Measurements from ENCODE around the gene ATF4.
"Not testable (repeated sequence)": the region's sequence is repeated elsewhere in the genome, so short reads cannot be mapped to it uniquely, and the experiment has no call there.

ATF4 gene

DNA sequence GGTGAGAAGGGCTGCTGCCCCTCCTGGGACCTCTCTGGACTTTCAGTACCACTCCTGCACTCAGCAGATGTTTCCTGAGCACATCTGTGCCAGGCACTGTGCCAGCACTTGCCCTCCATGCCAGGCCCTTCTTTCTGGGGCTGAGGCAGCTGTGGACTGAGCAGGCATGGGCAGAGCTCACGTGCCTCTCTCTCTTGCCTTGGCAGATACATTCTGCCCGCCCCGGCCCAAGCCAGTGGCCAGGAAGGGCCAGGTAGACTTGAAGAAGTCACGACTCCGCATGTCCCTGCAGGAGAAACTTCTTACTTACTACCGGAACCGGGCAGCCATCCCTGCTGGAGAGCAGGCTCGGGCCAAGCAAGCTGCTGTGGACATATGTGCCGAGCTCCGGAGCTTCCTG is 8.3 kb upstream of the ATF4 start:
- DNase-seq, result no peak

DNA sequence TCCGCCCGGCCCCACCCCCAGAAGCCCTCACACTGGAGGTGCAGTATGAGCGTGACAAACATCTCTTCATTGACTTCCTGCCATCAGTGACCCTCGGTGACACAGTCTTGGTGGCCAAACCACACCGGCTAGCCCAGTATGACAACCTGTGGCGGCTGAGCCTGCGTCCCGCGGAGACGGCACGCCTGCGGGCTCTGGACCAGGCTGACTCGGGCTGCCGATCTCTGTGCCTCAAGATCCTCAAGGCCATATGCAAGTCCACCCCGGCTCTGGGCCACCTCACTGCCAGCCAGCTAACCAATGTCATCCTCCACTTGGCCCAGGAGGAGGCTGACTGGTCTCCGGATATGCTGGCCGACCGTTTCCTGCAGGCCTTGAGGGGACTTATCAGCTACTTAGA is 6.6 kb upstream of the ATF4 start:
- DNase-seq, result no peak

DNA sequence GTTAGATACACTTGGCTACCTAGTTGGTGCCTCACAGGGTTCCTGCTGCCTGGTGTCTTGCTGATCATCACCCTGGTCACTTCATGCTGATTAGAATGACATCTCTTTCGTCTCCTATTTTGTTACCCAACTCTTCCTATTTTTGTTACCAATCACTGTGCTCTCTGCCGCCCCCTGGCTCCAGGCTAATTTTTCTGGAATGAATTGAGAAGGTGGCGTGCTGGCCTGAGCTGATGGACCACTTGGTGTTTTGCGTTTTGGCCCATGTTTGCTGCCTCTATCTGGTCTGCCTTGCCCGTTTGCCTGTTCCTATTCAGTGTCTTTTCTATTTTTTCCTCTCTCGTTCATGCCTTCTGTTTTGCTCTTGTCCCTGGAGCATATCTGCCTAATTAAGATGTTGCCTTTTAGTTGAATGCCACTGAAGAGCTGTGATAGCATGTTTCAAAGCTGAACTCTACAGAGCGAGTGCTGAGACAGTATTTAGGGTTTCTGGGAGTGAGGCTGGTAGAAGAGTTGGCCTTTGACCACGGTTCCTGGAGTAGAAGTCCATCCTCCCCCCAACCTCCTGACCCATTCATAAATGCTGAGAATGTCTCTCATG is 5.9 kb upstream of the ATF4 start:
- DNase-seq, result peak; percentile 44

DNA sequence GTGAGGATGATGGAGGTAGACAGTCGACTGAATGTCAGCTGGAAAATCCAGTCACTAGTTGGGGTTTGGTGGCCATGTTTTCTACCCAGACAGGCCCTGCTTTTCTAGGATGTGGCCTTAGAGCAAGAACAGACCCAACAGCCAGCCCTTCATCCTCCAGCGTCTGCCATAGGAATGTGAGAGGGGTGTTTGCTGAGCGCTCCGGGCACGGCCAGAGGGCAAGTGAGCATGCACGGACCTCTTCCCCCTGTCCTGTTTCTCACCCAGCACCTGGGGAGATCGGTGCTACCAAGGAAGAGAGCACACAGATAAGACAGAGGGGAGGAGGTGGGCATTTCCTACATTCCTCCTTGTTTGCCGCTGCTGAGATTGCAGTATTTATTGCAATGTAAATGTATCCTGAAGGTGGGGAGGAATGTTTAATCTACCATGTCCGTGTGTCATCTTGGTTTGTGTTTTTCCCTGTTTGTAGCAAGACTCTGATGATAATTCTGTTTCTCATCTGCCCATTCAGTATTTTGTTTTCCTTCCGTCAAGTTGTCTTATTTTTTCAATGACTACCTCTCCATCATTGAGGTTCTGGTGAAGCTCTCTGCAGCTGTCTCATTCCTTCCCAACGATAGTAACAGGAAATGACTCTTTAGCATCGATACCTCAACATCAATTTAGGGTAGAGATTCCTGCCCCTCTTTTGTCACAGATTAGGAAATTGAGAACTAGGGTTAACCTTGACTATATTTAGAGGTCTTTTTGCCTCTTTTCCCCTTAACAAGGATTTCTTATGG is 4.9 kb upstream of the ATF4 start:
- DNase-seq, result no peak

DNA sequence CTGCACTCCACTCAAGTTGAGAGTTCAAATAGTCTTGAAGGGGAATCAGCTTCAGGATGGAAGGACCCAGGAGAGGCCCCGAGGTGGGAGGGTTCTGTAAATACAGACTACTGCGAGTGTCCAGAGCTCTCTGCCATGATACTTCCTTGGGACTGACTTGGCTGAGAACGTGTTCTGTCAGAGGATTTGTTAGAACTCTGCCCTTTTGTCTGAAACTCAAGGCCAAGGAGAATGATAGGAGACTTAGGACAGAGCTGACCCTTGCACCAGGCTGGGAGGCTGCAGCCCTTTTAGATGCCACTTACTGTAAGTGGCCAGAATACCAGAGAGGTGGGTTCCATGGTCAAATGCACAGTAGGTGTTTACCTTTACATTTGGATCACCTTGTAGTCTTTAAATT is 2.9 kb upstream of the ATF4 start:
- no peak for DNase-seq

DNA sequence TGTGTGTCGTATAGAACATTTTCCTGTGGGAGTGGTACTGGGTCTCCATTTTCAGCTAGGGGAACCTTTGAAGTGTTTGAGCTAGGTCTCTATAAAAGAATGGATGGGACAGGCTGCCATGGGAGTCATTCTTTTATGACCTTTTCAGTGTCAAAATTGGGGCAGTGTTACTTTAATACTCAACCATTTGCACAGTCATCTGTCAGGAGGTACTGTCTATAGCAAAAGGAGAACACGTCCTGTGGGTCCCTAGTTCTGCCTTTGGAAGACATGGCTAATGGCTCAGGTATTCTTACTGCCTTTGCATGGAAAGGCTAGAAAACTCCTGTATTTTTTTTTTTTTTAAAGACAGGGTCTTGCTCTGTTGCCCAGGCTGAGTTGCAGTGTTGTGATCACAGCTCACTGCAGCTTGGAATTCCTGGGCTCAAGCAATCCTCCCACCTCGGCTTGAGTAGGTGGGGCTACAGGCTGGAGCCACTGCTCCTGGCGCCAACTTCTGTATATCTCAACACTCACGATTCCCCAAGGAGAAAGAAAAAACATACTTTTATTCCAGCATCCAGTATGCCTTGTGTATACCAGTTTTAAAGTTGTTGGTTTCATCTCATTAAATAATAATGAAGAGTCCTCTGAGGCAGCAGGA is 2.1 kb upstream of the ATF4 start:
- no peak for DNase-seq

DNA sequence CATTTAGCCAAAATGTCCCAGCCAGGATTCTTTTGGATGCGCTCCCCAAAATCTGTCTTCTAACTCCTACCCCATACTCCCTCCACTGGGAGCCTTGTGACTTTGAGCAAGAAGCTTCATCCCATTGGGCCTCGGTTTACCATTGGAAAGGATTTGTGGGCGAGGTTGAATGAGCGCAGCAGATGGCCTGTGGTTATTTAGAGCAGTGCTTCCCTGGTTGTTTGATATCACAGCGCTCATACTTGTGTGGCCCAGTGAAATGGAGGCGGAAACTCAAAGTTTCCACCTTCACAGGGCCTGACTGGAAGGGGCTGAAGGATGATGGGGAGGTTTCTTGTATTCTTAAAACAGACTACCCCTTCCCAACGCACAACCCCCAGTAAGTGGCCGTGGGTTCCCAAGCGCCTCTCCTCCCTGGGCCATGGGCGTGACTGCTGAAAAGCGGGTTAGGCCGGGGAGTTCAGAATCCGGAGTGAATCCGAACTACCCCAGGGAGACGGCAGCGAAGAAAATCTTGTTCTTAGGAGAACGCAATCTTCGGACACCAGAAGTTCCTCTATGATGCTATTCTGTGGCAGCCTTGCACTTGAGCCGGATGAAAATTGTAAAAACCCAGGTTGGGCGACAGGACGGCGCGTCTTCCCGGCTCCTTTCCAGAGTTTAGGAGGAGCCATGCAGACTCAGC is 1.2 kb upstream of the ATF4 start:
- no peak for DNase-seq

DNA sequence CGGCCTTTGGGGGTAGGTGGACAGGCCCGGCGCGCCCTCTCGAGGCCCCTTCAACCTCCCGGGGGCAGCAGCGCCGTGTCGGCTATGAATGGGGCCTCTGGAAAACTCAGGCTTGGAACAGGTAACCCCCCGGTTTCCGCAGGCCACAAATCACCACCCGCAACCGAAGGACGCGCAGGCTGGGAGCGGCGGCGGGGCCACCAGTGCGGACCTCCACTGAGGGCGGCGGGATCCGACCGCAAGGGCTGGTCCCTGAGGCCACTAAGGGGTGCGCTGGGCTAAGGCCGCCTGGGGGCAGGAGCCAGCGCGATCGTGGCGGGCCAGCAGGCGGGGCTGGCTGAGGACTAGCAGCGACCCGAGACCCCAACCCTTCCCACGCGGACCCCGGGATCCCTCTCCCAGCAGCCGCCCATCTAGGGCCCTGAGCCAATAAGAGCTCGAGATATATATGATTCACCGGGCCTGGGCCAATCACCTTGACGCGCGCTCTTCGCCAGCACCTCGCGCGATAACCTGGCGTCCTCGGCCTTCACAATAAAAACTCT is 609 bp upstream of the ATF4 start:
- DNase-seq, result peak; percentile 99

DNA sequence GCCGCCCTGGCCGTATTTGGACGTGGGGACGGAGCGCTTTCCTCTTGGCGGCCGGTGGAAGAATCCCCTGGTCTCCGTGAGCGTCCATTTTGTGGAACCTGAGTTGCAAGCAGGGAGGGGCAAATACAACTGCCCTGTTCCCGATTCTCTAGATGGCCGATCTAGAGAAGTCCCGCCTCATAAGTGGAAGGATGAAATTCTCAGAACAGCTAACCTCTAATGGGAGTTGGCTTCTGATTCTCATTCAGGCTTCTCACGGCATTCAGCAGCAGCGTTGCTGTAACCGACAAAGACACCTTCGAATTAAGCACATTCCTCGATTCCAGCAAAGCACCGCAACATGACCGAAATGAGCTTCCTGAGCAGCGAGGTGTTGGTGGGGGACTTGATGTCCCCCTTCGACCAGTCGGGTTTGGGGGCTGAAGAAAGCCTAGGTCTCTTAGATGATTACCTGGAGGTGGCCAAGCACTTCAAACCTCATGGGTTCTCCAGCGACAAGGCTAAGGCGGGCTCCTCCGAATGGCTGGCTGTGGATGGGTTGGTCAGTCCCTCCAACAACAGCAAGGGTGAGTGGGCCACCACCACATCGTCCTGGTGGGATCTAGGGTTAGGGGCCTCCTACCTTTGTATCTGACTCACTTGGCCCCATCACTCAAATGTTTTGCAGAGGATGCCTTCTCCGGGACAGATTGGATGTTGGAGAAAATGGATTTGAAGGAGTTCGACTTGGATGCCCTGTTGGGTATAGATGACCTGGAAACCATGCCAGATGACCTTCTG is 934 bp downstream of the ATF4 start:
- DNase-seq, result not testable (repeated sequence)

DNA sequence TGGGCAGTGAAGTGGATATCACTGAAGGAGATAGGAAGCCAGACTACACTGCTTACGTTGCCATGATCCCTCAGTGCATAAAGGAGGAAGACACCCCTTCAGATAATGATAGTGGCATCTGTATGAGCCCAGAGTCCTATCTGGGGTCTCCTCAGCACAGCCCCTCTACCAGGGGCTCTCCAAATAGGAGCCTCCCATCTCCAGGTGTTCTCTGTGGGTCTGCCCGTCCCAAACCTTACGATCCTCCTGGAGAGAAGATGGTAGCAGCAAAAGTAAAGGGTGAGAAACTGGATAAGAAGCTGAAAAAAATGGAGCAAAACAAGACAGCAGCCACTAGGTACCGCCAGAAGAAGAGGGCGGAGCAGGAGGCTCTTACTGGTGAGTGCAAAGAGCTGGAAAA is 1.7 kb downstream of the ATF4 start:
- DNase-seq, result not testable (repeated sequence)

DNA sequence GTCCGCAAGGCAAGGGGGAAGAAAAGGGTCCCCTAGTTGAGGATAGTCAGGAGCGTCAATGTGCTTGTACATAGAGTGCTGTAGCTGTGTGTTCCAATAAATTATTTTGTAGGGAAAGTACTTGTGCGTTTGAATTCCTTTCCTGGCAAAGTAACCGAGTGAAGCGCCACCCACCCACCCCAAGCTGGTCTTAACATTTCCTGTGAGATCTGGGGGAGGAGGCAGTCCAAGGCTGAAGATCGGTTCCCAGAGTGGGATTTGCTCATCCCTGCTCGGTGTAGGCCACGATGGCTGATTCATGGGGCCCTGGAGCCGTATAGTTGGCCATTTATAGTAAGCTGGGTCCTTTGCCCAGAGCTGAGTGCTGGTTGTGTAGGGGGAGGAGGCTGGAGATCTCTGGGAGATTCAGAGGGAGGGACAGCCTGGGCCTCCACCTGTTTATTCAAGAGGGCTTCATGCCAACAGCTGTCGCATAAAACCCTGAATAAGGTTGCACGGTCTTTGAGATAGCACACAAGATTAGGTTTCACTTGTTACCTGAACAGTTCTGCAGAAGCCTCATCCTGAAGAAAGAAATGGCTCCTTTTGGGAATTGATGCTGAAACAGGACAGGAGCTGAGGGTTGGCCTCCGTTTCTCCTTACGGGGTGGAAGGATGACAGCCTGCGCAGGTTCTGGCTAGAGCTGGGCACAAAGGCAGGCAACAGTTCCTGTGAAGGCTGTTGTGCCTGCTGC is 2.4 kb downstream of the ATF4 start:
- DNase-seq, result peak; percentile 74

DNA sequence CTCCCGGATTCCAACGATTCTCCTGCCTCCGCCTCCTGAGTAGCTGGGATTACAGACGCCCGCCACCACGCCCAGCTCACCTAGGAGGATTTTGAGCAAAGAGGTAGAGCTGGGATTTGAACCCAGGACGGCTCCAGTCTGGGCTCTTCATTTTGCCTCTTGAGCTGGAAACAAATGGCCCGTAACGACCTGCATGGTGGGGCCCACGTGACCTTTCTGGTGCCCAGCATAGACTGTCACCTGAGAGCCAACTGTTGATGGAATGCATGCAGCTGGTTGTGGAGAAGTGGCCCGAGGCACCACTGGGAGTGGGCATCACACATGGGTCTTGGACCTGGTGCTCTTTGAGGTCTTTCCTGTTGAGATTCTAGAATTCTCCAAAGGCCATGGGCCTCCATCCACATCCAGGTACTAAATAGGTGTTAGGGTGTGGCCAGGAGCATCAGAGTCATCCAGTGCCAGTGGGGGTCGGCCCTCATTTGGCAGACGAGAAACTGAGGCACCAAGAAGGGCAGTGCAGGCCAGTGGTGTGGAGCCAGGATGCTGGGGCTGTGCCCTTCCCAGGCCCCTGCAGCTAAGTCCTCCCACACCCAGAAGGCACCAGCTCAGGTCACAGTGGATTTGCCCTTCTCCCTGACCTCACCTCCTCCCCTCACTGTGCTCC is 3.9 kb downstream of the ATF4 start:
- peak; percentile 41 for DNase-seq

DNA sequence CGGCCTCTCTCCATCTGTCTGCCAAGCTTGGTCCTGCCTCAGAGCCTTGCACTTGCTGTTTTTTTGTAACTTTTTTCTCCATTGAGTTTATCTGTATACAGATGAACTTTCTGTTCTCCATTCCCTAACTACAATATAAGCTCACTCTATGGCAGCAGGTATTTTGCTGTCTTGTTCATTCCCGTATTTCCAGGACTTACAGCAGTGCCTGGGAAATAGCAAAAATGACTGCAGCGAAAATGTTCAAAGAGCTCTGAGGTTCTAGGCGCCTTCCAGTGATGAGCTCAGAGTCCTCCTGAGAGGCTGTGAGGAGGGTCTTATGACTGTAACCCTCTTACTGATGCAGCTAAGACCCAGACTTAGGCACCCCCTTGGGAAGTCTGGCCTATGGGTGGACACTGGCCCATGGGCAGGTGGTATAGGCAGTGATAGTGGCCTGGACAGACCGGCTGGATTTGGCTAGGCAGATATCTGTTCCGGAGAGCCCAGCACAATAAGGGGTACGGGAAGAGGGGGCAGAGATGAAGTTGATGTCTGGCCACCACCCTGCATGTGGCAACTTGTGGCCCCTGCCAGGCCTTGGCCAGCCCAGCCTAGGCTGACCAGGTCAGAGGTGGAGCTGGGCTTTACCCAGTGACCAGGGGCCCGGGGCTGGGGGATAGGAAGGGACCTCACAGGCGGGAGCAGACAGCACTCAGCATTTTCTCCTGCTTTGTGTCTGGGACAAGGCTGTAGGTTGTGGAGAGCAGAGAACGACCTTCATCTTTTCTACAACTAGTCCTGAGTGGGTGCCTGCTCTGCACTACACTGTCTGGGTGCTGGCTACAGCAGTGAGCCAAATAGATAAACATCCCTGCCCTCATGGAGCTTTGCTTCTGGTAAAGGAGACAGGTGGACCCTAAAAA is 4.6 kb downstream of the ATF4 start:
- DNase-seq, result no peak

DNA sequence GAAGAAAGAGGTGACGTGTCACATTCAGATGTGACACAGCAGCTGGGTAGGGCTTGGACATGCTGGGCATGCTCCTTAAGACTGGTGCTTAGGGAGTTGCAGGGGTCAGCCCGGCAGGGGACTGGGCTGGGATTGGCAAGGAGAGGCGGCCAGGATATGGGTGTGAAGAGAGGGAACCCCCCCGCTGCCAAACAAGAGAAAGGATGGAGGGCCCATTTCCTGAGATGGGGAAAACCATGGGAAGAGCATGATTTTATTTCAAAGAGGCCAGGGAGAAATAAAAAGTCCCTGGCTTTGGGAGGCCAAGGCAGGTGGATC is 5.3 kb downstream of the ATF4 start:
- DNase-seq, result no peak

DNA sequence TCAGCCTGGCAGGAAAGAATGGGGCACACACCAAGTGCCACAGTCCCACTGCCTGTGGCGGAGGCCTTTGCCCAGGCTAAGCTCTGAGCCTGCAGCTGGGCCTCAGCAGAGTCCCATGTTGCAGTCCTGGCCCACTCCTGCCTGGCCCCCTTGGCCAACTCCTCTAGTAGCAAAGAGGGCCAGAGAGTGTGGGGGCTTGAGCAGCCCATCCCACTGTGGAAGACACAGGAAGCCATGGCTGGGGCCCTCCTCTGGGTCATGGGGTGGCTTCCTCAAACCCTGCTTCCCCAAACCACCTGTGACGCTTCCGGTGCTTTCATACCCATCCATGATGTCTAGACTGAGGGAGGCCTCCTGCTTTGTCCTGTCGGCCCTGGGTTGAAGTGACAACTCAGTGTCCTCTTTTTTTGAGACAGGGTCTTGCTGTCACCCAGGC is 6.4 kb downstream of the ATF4 start:
- DNase-seq, result no peak

DNA sequence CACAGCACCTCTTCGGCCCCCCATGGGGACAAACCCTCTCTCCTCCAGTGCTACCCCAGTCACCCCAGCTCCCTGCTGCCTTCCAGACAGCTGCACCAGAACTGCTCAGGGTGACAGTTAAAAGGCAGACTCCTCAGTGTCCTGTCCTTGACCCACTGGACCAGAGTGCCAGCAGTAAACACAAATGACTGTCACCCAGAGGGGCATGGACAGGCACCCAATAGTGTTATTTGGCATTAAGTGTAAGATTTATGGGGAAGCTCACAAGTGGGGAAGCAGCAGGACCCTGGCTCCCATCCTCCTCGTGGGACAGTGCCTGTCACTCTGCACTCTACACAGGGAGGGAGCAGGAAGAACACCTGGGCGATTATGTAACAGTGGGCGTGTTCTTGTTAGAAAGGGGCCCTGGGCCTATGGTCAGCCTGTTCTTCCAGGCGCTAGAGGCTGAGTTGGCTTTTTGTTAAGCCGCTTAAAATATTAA is 7.2 kb downstream of the ATF4 start:
- no peak for DNase-seq

DNA sequence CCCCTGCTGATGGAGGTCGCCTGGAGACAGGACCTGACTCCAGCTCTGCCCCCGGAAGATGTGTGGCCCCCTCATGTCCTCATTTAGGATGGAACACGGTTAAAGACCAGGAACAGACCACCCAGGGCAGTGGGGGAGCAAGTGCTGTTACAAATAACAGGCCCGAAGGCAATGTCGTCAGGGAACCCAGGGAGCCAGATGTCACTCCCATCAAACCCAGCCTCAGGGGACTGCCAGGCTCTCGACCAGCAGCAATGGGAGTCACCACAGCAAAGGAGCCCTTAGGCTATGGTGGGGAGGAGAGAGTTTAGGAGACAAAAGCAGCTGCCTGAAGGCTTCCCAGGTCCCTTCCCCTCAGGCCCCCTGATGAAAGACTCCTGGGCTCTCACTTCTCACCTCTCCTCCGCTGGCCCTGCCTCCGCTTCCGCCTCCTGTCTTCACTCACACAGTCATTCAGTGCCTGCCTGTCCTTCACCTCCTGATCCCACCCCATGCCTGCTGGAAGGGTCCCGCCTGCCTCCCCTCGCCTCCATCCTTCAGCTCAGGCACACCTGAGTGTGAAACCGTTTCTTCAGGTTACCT is 7.8 kb downstream of the ATF4 start:
- peak; percentile 39 for DNase-seq

DNA sequence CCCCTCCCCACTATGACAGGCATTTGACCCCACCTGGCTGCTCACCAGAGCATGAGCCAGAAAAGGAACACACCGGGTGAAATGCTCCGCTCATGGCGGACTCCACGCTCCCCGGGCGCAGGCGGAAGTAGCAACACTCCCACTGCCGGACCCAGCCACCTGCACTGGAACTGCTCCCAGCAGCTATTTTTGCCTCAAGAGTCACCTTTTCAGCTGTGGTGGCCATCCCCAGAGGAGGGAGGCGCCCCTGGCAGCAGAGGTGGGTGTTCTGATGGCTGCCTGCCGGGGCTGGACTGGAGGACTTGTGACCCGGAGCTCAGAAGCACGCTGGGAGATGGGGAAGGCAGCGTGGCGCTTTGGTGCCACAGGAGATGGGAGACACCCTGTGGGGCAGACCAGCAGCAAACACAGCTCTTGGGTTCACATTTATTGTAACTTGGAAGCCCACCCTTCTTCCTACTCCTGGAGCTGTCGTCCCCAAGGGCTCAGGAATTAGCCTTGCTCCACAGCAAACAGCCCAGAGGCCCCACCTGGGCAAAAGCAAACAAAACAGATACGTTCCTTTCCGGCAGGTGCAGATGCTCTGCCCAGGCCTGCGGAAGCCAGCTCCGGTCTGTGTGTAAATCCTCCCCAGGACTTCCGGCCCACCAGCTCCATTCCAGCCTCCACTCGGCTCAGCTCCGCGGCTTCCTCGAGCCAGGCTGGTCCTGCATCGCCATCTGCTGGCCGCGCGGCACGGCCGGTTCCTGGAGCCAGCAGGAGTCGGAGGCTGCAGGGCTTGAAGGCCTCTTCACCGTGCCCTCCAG is 8.5 kb downstream of the ATF4 start:
- peak; percentile 86 for DNase-seq

DNA sequence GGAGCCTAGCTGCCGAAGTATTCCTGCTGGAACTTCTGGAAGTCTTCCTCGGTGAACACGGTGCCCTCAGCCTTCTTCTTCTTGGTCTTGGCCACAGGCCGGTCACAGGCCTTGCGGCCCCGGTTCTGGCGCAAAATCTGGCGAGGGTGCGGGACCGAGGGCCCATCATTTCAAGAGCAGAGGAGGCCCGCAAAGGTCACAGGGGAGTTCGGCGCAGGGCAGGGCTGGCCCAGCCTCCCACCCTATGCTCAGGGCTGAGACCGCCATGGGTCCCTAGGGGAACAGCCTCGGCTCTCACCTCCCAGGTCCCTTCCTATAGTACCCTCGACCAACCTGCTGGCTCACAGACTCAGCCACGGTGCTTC is 9.1 kb downstream of the ATF4 start:
- no peak for DNase-seq

All from EL (cell line).